ENCODE results near the gene ECPAS.

- no peak for TF ChIP-seq CTCF (IDR thresholded peaks at IDR 0.05; ENCODE audit: insufficient read depth, low read length)
- no peak for TF ChIP-seq REST (IDR thresholded peaks at IDR 0.05; ENCODE audit: insufficient replicate concordance, low read depth)
- no peak for TF ChIP-seq POLR2AphosphoS5 (IDR thresholded peaks at IDR 0.05; ENCODE audit: low read depth)
Observed at GRCh38 chr9:111440226-111440625, 44.0 kb downstream of the ECPAS start.

Data from HL-60 (cell line).